Stromal cell of bone marrow (primary cell): Measurements from ENCODE around the gene PLVAP.
"Not testable (repeated sequence)": the region's sequence is repeated elsewhere in the genome, so short reads cannot be mapped to it uniquely, and the experiment has no call there.

Source experiments
- DNase-seq: peaks from one replicate; pipeline ENCODE4 v3.0.0-alpha.2; 2012; ENCODE audit warnings: low read depth

Gene PLVAP

GRCh38 chr19:17401628-17402027 is 24.5 kb upstream of the PLVAP start:
- DNase-seq: no peak

- no peak for DNase-seq
These were observed 21.9 kb upstream of the PLVAP start for GRCh38 chr19:17398902-17399527.

- DNase-seq: peak; percentile 23
These were observed 17.8 kb upstream of the PLVAP start for GRCh38 chr19:17394891-17395415.

- no peak for DNase-seq
These were observed 16.8 kb upstream of the PLVAP start, which contains the start of gene CCDC194 for GRCh38 chr19:17393914-17394313. Gene CCDC194, minus strand, starts transcription at chr19:17394196. Its CDS starts 38 bp downstream, at chr19:17394158.

GRCh38 chr19:17393002-17393401 is 15.9 kb upstream of the PLVAP start:
- no peak for DNase-seq

- no peak for DNase-seq
These were observed 14.4 kb upstream of the PLVAP start for GRCh38 chr19:17391371-17392151.

GRCh38 chr19:17390665-17391370 is 13.7 kb upstream of the PLVAP start:
- DNase-seq: peak; percentile 76

- no peak for DNase-seq
These were observed 13.0 kb upstream of the PLVAP start for GRCh38 chr19:17389957-17390664.

- no peak for DNase-seq
These were observed 12.1 kb upstream of the PLVAP start for GRCh38 chr19:17389288-17389687.

- peak; percentile 15 for DNase-seq
These were observed 8.9 kb upstream of the PLVAP start for GRCh38 chr19:17385878-17386611.

- DNase-seq: no peak
These were observed 3.4 kb upstream of the PLVAP start for GRCh38 chr19:17380426-17381138.

- no peak for DNase-seq
These were observed 2.1 kb upstream of the PLVAP start for GRCh38 chr19:17379221-17379631.

GRCh38 chr19:17378271-17378670 is 1.1 kb upstream of the PLVAP start:
- no peak for DNase-seq

- DNase-seq: no peak
These were observed 7.0 kb downstream of the PLVAP start for GRCh38 chr19:17370026-17370587.

GRCh38 chr19:17365361-17365760 is 11.8 kb downstream of the PLVAP start:
- no peak for DNase-seq

GRCh38 chr19:17363852-17364605 is 13.1 kb downstream of the PLVAP start:
- DNase-seq: not testable (repeated sequence)

GRCh38 chr19:17359905-17360800 is 17.0 kb downstream of the PLVAP start:
- no peak for DNase-seq

- no peak for DNase-seq
These were observed 18.7 kb downstream of the PLVAP start for GRCh38 chr19:17358395-17358794.
